ENCODE results near the gene ZBTB17.

DNA sequence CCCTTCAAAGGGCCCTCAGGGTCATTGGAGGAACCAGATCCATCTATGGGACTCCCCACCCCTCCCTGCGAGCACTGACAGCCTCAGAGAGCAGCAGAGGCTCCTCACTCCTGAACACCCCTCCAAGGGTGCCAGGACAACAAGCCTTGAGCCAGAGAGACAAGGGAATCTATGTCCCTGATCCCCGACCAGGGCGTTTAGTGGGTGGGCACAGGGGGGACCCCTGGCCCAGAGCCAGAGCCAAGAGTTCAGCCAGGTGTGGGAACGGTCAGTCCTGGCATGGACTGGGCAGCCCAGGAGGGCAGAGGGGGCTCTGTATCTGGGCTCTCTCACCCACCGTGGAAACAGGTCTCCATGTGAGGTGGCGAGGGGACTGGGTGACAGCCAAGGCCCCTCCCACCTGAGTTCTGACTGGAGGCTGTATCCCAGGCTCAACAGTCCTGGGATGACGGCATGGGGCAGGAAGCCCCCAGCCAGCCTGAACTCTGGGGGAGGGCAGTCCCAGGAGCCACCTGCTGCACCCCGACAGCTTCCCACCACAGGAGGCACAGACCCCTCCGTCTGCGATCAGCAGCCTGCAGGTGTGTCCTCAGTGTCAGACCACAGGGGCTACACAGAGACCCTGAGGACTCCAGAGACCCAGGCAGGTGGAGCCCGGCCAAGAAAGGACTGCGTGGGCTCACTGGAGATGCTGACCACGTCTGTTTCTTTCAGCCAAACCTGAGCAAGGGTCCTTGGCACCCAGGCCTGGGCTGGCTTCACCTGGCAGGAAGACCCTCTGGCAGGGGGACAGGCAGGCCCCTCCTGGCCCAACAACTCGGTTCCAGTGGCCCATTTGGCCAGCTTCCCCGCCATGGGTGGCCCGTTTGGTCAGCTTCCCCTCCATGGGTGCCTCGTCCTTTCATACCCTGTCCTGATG, 16.9 kb upstream of the ZBTB17 start:
- TF ChIP-seq, protein P1, sequence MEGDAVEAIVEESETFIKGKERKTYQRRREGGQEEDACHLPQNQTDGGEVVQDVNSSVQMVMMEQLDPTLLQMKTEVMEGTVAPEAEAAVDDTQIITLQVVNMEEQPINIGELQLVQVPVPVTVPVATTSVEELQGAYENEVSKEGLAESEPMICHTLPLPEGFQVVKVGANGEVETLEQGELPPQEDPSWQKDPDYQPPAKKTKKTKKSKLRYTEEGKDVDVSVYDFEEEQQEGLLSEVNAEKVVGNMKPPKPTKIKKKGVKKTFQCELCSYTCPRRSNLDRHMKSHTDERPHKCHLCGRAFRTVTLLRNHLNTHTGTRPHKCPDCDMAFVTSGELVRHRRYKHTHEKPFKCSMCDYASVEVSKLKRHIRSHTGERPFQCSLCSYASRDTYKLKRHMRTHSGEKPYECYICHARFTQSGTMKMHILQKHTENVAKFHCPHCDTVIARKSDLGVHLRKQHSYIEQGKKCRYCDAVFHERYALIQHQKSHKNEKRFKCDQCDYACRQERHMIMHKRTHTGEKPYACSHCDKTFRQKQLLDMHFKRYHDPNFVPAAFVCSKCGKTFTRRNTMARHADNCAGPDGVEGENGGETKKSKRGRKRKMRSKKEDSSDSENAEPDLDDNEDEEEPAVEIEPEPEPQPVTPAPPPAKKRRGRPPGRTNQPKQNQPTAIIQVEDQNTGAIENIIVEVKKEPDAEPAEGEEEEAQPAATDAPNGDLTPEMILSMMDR (IDR thresholded peaks at IDR 0.05) = no peak
- no peak for TF ChIP-seq POLR2A (IDR thresholded peaks at IDR 0.05)

Measured in heart left ventricle (tissue), 13 donors.